ENCODE measurements around the gene RAB13.

The RAB13 gene

DNA sequence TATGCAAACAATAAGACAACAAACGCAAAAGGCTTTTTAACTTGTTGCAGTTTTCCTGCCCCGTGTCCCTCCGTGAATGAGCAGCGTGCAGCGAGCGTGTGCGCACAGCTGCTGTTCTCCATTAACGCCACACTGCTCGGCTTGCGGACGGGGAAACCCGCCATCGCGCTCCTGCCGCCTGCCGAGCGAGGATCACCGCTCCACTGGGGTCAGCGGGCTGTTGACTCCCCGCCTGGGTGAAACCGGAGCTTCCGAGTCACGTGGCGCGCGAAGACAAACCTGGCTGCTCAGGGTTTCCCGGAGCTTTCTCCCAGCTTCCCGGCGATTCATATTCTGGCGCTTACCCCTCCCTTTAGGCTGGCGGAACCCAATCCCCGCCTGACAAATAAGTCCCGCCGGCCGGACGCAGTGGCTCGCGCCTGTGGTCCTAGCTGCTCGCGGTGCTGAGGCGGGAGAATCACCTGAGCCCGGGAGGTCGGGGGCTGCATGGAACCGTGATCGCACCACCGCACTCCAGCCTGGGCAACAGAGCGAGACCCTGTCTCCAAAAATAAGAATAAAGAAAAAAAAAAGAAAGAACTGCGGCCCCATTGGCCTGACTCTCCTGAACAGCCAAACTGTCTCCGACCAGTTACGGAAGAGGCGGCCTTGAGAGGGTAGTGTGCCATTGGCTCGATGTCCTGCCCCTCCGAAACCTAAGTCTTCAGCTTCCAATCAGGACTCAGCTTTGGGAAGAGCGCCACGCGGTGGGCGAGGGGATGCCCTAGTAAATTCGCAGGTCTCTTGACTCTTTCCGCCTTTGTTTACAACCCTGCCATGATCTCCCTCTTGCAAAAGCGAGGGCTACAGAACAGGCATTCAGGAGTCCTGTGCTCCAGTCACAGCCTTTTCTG, 18.8 kb downstream of the RAB13 start, which contains the start of gene CREB3L4:
Gene CREB3L4 (plus strand): TSS at position 796 of the 893 bp plus-strand sequence. CDS start 624 bp downstream, outside the sequence.
- Mint-ChIP-seq H3K36me3 (ENCODE audit: low read depth) (peaks cover 4% of the 10 kb centered on the region), H3K9me3 (no peaks in the 10 kb centered on the region), H3K27me3 (ENCODE audit: low read depth) (no peaks in the 10 kb centered on the region), H3K27ac (peak within 1 kb of the TSS; percentile 94 to 99 (median 96)), H3K4me3 (peak within 1 kb of the TSS; percentile 91 to 95 (median 94)), H3K4me1 (peaks cover 46% of the 10 kb centered on the region)
- TF ChIP-seq, protein P1, sequence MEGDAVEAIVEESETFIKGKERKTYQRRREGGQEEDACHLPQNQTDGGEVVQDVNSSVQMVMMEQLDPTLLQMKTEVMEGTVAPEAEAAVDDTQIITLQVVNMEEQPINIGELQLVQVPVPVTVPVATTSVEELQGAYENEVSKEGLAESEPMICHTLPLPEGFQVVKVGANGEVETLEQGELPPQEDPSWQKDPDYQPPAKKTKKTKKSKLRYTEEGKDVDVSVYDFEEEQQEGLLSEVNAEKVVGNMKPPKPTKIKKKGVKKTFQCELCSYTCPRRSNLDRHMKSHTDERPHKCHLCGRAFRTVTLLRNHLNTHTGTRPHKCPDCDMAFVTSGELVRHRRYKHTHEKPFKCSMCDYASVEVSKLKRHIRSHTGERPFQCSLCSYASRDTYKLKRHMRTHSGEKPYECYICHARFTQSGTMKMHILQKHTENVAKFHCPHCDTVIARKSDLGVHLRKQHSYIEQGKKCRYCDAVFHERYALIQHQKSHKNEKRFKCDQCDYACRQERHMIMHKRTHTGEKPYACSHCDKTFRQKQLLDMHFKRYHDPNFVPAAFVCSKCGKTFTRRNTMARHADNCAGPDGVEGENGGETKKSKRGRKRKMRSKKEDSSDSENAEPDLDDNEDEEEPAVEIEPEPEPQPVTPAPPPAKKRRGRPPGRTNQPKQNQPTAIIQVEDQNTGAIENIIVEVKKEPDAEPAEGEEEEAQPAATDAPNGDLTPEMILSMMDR (IDR thresholded peaks at IDR 0.05; ENCODE audit: unreplicated experiment in 3 of 3): peak in 2 of 3 experiments; percentile 33 to 44

DNA sequence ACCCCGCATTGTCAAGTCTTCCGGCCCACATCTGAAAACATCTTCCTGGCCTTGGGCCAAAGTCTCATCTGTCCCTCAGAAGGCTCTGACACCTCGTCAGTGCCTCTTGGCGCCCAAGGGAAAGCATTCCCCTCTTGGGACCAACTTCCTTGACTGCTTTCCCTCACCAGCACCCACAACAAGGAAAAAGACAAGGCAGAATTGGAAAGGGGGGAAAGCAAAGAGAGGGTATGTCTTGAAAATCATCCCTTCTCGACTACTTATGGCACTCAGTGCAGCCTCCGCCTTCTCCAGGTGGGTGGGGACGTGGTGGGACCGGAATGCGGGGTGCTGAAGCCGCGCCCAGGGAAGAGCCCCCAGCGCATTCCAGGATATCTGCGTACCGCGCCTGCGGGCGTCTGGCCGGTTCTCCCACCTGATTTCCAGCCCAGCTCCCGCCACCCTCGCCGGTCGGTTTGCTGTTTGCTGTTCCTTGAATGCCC, 22.2 kb downstream of the RAB13 start:
- Mint-ChIP-seq H3K36me3 (ENCODE audit: low read depth) (peaks cover 14% of the 10 kb centered on the region), H3K27me3 (ENCODE audit: low read depth) (no peaks in the 10 kb centered on the region), H3K27ac (peak overlapping the region; percentile 77 to 98 (median 94)), H3K9me3 (no peaks in the 10 kb centered on the region), H3K4me3 (peak overlapping the region; percentile 85 to 92 (median 86)), H3K4me1 (peaks cover 56% of the 10 kb centered on the region)
- TF ChIP-seq, protein P1 (IDR thresholded peaks at IDR 0.05; ENCODE audit: unreplicated experiment in 3 of 3): no peak

DNA sequence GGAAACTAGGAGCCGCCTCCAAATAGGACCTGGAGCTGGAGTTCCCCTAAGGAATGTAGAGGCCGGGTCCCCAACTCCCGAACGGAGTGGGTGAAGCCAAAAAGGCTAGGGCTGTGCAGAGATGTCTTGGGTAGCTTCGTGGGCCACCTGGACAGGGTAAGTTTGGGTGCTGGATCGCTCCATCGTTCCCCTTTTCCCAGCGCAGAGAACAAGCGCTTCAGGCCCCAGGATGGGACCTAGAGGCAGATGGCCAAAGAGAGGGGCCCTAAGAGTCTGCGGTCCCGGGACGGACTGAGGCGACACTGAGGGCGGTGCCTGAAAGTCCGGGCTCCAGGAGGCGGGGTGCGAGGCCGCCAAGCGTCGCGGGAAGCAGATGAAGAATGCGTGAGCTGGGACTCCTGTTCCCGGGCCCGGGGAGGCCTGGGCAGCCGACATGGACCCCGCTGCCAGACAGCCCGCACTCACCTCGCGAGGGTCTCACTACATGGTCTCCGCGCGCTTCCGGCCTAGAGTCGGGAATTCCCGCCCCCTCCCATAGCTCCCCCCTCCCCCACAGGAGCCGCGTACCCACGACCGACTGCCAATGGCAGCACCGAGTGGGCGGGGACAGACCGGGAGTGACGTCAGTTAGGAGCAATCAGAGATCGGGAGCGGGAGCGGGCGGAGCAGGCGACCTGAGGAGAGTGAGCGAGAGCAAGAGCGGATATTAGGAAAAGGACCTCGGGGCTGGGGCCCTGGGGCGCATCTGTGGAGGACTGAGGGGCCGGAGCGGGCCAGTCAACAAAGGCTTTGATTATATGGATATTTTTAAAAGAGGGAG, 22.9 kb downstream of the RAB13 start, which contains the start of gene SLC39A1:
Gene SLC39A1 (minus strand): TSS at position 508 of the 820 bp plus-strand sequence. CDS start 822 bp downstream, outside the sequence.
- TF ChIP-seq, protein P1 (IDR thresholded peaks at IDR 0.05; ENCODE audit: unreplicated experiment in 3 of 3): no peak
- no peaks in the 10 kb centered on the region for H3K27me3 Mint-ChIP-seq (ENCODE audit: low read depth)
- no peaks in the 10 kb centered on the region for H3K9me3 Mint-ChIP-seq
- peak within 1 kb of the TSS; percentile 77 to 98 (median 94) for H3K27ac Mint-ChIP-seq
- H3K4me1 Mint-ChIP-seq: peaks cover 52% of the 10 kb centered on the region
- H3K4me3 Mint-ChIP-seq: peak within 1 kb of the TSS; percentile 85 to 92 (median 86)
- peaks cover 14% of the 10 kb centered on the region for H3K36me3 Mint-ChIP-seq (ENCODE audit: low read depth)

- Mint-ChIP-seq H3K4me3 (peak overlapping the region; percentile 85 to 92 (median 86)), H3K9me3 (no peaks in the 10 kb centered on the region), H3K27ac (peak overlapping the region; percentile 77 to 98 (median 94)), H3K27me3 (ENCODE audit: low read depth) (no peaks in the 10 kb centered on the region), H3K36me3 (ENCODE audit: low read depth) (peaks cover 14% of the 10 kb centered on the region), H3K4me1 (peaks cover 52% of the 10 kb centered on the region)
- TF ChIP-seq, protein P1 (IDR thresholded peaks at IDR 0.05; ENCODE audit: unreplicated experiment in 3 of 3): no peak
Observed at GRCh38 chr1:153962088-153963029, 23.8 kb downstream of the RAB13 start.

DNA sequence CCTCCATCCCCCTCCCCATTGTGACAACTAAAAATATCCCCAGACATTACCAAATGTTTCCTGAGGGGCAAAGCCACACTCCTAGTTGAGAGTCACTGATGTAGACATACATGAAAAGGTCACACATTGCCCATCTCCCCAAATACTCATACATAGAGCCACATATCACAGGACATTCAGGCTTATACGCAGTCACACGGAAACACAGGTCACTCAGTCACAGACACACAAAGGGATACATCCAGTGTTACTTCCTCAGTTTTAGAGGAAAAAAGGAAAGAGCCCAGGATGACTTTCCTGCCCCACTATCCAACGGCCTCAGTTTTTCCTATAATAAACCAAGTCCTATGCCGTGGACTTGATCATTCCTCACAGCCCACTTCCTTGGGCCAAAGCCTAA, 24.7 kb downstream of the RAB13 start:
- H3K36me3 Mint-ChIP-seq (ENCODE audit: low read depth): peaks cover 14% of the 10 kb centered on the region
- peak overlapping the region; percentile 37 to 94 (median 79) for H3K27ac Mint-ChIP-seq
- H3K9me3 Mint-ChIP-seq: no peaks in the 10 kb centered on the region
- TF ChIP-seq, protein P1 (IDR thresholded peaks at IDR 0.05; ENCODE audit: unreplicated experiment in 3 of 3): no peak
- no peaks in the 10 kb centered on the region for H3K27me3 Mint-ChIP-seq (ENCODE audit: low read depth)
- H3K4me1 Mint-ChIP-seq: peaks cover 55% of the 10 kb centered on the region
- H3K4me3 Mint-ChIP-seq: peak overlapping the region; percentile 85 to 92 (median 86)

All from nephron (organoid).